ENCODE results near the gene FIGN.

The FIGN gene

GRCh38 chr2:163703386-163703785 is 32.4 kb downstream of the FIGN start:
- H3K4me1 ChIP-seq (ENCODE audit: control insufficient read depth in 1 of 2, insufficient read depth in 2 of 2, low read length in 2 of 2): no peaks in the 10 kb centered on the region
- no peaks in the 10 kb centered on the region for H3K9me3 ChIP-seq (ENCODE audit: control insufficient read depth in 1 of 2, low read length in 2 of 2)
- H3K27ac ChIP-seq (ENCODE audit: low read length): no peak overlapping the region
- no peaks in the 10 kb centered on the region for H3K36me3 ChIP-seq (ENCODE audit: control insufficient read depth in 1 of 2, insufficient read depth in 2 of 2, low read length in 2 of 2)
- H3K27me3 ChIP-seq (ENCODE audit: low read depth, low read length): no peaks in the 10 kb centered on the region
- no peak overlapping the region for H3K4me3 ChIP-seq (ENCODE audit: low read depth in 1 of 2, low read length in 2 of 2)

- H3K4me3 ChIP-seq (ENCODE audit: low read depth in 1 of 2, low read length in 2 of 2): no peak overlapping the region
- no peaks in the 10 kb centered on the region for H3K27me3 ChIP-seq (ENCODE audit: low read depth, low read length)
- no peak overlapping the region for H3K27ac ChIP-seq (ENCODE audit: low read length)
- H3K36me3 ChIP-seq (ENCODE audit: control insufficient read depth in 1 of 2, insufficient read depth in 2 of 2, low read length in 2 of 2): no peaks in the 10 kb centered on the region
- no peaks in the 10 kb centered on the region for H3K9me3 ChIP-seq (ENCODE audit: control insufficient read depth in 1 of 2, low read length in 2 of 2)
- no peaks in the 10 kb centered on the region for H3K4me1 ChIP-seq (ENCODE audit: control insufficient read depth in 1 of 2, insufficient read depth in 2 of 2, low read length in 2 of 2)
These were observed 34.2 kb downstream of the FIGN start for GRCh38 chr2:163701399-163702195.

- H3K27ac ChIP-seq (ENCODE audit: low read length): no peak overlapping the region
- H3K27me3 ChIP-seq (ENCODE audit: low read depth, low read length): no peaks in the 10 kb centered on the region
- H3K4me1 ChIP-seq (ENCODE audit: control insufficient read depth in 1 of 2, insufficient read depth in 2 of 2, low read length in 2 of 2): no peaks in the 10 kb centered on the region
- H3K4me3 ChIP-seq (ENCODE audit: low read depth in 1 of 2, low read length in 2 of 2): no peak overlapping the region
- H3K9me3 ChIP-seq (ENCODE audit: control insufficient read depth in 1 of 2, low read length in 2 of 2): no peaks in the 10 kb centered on the region
- no peaks in the 10 kb centered on the region for H3K36me3 ChIP-seq (ENCODE audit: control insufficient read depth in 1 of 2, insufficient read depth in 2 of 2, low read length in 2 of 2)
These were observed 37.0 kb downstream of the FIGN start for GRCh38 chr2:163698857-163699256.

GRCh38 chr2:163697846-163698637 is 37.8 kb downstream of the FIGN start:
- no peak overlapping the region for H3K4me3 ChIP-seq (ENCODE audit: low read depth in 1 of 2, low read length in 2 of 2)
- H3K36me3 ChIP-seq (ENCODE audit: control insufficient read depth in 1 of 2, insufficient read depth in 2 of 2, low read length in 2 of 2): no peaks in the 10 kb centered on the region
- no peaks in the 10 kb centered on the region for H3K27me3 ChIP-seq (ENCODE audit: low read depth, low read length)
- H3K4me1 ChIP-seq (ENCODE audit: control insufficient read depth in 1 of 2, insufficient read depth in 2 of 2, low read length in 2 of 2): no peaks in the 10 kb centered on the region
- no peaks in the 10 kb centered on the region for H3K9me3 ChIP-seq (ENCODE audit: control insufficient read depth in 1 of 2, low read length in 2 of 2)
- H3K27ac ChIP-seq (ENCODE audit: low read length): no peak overlapping the region

- Histone ChIP-seq H3K27me3 (ENCODE audit: low read depth, low read length) (no peaks in the 10 kb centered on the region), H3K9me3 (ENCODE audit: control insufficient read depth in 1 of 2, low read length in 2 of 2) (no peaks in the 10 kb centered on the region), H3K4me3 (ENCODE audit: low read depth in 1 of 2, low read length in 2 of 2) (no peak overlapping the region), H3K27ac (ENCODE audit: low read length) (no peak overlapping the region), H3K36me3 (ENCODE audit: control insufficient read depth in 1 of 2, insufficient read depth in 2 of 2, low read length in 2 of 2) (no peaks in the 10 kb centered on the region), H3K4me1 (ENCODE audit: control insufficient read depth in 1 of 2, insufficient read depth in 2 of 2, low read length in 2 of 2) (no peaks in the 10 kb centered on the region)
These were observed 38.4 kb downstream of the FIGN start for GRCh38 chr2:163697429-163697828.

GRCh38 chr2:163693484-163693883 is 42.3 kb downstream of the FIGN start:
- H3K27ac ChIP-seq (ENCODE audit: low read length): no peak overlapping the region
- H3K4me3 ChIP-seq (ENCODE audit: low read depth in 1 of 2, low read length in 2 of 2): no peak overlapping the region
- H3K27me3 ChIP-seq (ENCODE audit: low read depth, low read length): no peaks in the 10 kb centered on the region
- H3K36me3 ChIP-seq (ENCODE audit: control insufficient read depth in 1 of 2, insufficient read depth in 2 of 2, low read length in 2 of 2): no peaks in the 10 kb centered on the region
- H3K9me3 ChIP-seq (ENCODE audit: control insufficient read depth in 1 of 2, low read length in 2 of 2): no peaks in the 10 kb centered on the region
- H3K4me1 ChIP-seq (ENCODE audit: control insufficient read depth in 1 of 2, insufficient read depth in 2 of 2, low read length in 2 of 2): no peaks in the 10 kb centered on the region

- H3K9me3 ChIP-seq (ENCODE audit: control insufficient read depth in 1 of 2, low read length in 2 of 2): no peaks in the 10 kb centered on the region
- no peak overlapping the region for H3K4me3 ChIP-seq (ENCODE audit: low read depth in 1 of 2, low read length in 2 of 2)
- H3K36me3 ChIP-seq (ENCODE audit: control insufficient read depth in 1 of 2, insufficient read depth in 2 of 2, low read length in 2 of 2): no peaks in the 10 kb centered on the region
- H3K27ac ChIP-seq (ENCODE audit: low read length): no peak overlapping the region
- no peaks in the 10 kb centered on the region for H3K4me1 ChIP-seq (ENCODE audit: control insufficient read depth in 1 of 2, insufficient read depth in 2 of 2, low read length in 2 of 2)
- H3K27me3 ChIP-seq (ENCODE audit: low read depth, low read length): no peaks in the 10 kb centered on the region
These were observed 43.0 kb downstream of the FIGN start for GRCh38 chr2:163692611-163693482.

- Histone ChIP-seq H3K27ac (ENCODE audit: low read length) (no peak overlapping the region), H3K4me1 (ENCODE audit: control insufficient read depth in 1 of 2, insufficient read depth in 2 of 2, low read length in 2 of 2) (no peaks in the 10 kb centered on the region), H3K9me3 (ENCODE audit: control insufficient read depth in 1 of 2, low read length in 2 of 2) (no peaks in the 10 kb centered on the region), H3K4me3 (ENCODE audit: low read depth in 1 of 2, low read length in 2 of 2) (no peak overlapping the region), H3K27me3 (ENCODE audit: low read depth, low read length) (no peaks in the 10 kb centered on the region), H3K36me3 (ENCODE audit: control insufficient read depth in 1 of 2, insufficient read depth in 2 of 2, low read length in 2 of 2) (no peaks in the 10 kb centered on the region)
These were observed 43.7 kb downstream of the FIGN start for GRCh38 chr2:163692081-163692480.

- H3K4me3 ChIP-seq (ENCODE audit: low read depth in 1 of 2, low read length in 2 of 2): no peak overlapping the region
- H3K27ac ChIP-seq (ENCODE audit: low read length): no peak overlapping the region
- H3K4me1 ChIP-seq (ENCODE audit: control insufficient read depth in 1 of 2, insufficient read depth in 2 of 2, low read length in 2 of 2): no peaks in the 10 kb centered on the region
- H3K9me3 ChIP-seq (ENCODE audit: control insufficient read depth in 1 of 2, low read length in 2 of 2): no peaks in the 10 kb centered on the region
- no peaks in the 10 kb centered on the region for H3K27me3 ChIP-seq (ENCODE audit: low read depth, low read length)
- H3K36me3 ChIP-seq (ENCODE audit: control insufficient read depth in 1 of 2, insufficient read depth in 2 of 2, low read length in 2 of 2): no peaks in the 10 kb centered on the region
These were observed 44.9 kb downstream of the FIGN start for GRCh38 chr2:163690896-163691295.

GRCh38 chr2:163687217-163687616 is 48.6 kb downstream of the FIGN start:
- Histone ChIP-seq H3K27me3 (ENCODE audit: low read depth, low read length) (no peaks in the 10 kb centered on the region), H3K9me3 (ENCODE audit: control insufficient read depth in 1 of 2, low read length in 2 of 2) (no peaks in the 10 kb centered on the region), H3K4me1 (ENCODE audit: control insufficient read depth in 1 of 2, insufficient read depth in 2 of 2, low read length in 2 of 2) (no peaks in the 10 kb centered on the region), H3K4me3 (ENCODE audit: low read depth in 1 of 2, low read length in 2 of 2) (no peak overlapping the region), H3K36me3 (ENCODE audit: control insufficient read depth in 1 of 2, insufficient read depth in 2 of 2, low read length in 2 of 2) (no peaks in the 10 kb centered on the region), H3K27ac (ENCODE audit: low read length) (no peak overlapping the region)

GRCh38 chr2:163686289-163686688 is 49.5 kb downstream of the FIGN start:
- H3K4me1 ChIP-seq (ENCODE audit: control insufficient read depth in 1 of 2, insufficient read depth in 2 of 2, low read length in 2 of 2): no peaks in the 10 kb centered on the region
- H3K27ac ChIP-seq (ENCODE audit: low read length): no peak overlapping the region
- H3K4me3 ChIP-seq (ENCODE audit: low read depth in 1 of 2, low read length in 2 of 2): no peak overlapping the region
- H3K36me3 ChIP-seq (ENCODE audit: control insufficient read depth in 1 of 2, insufficient read depth in 2 of 2, low read length in 2 of 2): no peaks in the 10 kb centered on the region
- no peaks in the 10 kb centered on the region for H3K9me3 ChIP-seq (ENCODE audit: control insufficient read depth in 1 of 2, low read length in 2 of 2)
- H3K27me3 ChIP-seq (ENCODE audit: low read depth, low read length): no peaks in the 10 kb centered on the region

Data from muscle layer of duodenum (tissue), 2 donors.